ENCODE data around the gene RASL11B. TPM values are rescaled to one million over a fixed set of nuclear protein-coding genes. Genes with fewer than 3 reads are reported as not detected.

Gene RASL11B
- total RNA-seq, 2 donors from 2014 or later, result 1.3 to 1.8 TPM

DNA sequence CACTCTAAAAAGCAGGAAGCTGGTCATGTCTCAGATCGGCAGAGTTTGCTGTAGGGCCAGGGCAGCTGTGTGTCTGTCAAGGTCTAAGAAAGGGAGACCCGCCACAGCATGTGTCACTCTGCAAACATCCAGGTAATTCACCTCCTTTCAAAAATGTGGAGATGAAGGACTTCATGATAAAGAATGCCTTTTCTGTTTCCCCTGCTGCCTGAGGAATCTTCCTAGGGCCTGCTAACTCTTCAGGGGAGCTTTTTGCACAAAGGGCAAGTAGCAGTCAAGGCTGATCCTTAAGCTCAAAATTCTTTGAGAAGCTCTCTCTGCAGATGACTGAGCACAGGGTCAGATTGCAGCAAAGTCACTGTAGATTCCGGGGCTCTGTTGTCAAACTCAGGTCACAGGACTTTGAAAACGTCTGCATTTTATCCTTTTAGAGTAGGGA, 21.1 kb downstream of the RASL11B start:
- no peak for TF ChIP-seq POLR2A (IDR thresholded peaks at IDR 0.05)
- TF ChIP-seq, protein P1, sequence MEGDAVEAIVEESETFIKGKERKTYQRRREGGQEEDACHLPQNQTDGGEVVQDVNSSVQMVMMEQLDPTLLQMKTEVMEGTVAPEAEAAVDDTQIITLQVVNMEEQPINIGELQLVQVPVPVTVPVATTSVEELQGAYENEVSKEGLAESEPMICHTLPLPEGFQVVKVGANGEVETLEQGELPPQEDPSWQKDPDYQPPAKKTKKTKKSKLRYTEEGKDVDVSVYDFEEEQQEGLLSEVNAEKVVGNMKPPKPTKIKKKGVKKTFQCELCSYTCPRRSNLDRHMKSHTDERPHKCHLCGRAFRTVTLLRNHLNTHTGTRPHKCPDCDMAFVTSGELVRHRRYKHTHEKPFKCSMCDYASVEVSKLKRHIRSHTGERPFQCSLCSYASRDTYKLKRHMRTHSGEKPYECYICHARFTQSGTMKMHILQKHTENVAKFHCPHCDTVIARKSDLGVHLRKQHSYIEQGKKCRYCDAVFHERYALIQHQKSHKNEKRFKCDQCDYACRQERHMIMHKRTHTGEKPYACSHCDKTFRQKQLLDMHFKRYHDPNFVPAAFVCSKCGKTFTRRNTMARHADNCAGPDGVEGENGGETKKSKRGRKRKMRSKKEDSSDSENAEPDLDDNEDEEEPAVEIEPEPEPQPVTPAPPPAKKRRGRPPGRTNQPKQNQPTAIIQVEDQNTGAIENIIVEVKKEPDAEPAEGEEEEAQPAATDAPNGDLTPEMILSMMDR (IDR thresholded peaks at IDR 0.05), result no peak
- 73 to 80% methylated on average over 4 of the region's 4 CpGs for WGBS, 2 donors
- intact Hi-C loops (cut with DNase I), result no loop called here
- no peaks in the 10 kb centered on the region for H3K9me3 ChIP-seq
- no peaks in the 10 kb centered on the region for H3K36me3 ChIP-seq (replicated peaks in 1 of 2; ENCODE audit: insufficient read depth in 1 of 2, low read depth in 2 of 2)
- DNase-seq (no peak), ATAC-seq (no peak)
- no peak overlapping the region for H3K27ac ChIP-seq
- H3K4me3 ChIP-seq, result no peak overlapping the region
- no peaks in the 10 kb centered on the region for H3K27me3 ChIP-seq
- H3K4me1 ChIP-seq, result no peaks in the 10 kb centered on the region

DNA sequence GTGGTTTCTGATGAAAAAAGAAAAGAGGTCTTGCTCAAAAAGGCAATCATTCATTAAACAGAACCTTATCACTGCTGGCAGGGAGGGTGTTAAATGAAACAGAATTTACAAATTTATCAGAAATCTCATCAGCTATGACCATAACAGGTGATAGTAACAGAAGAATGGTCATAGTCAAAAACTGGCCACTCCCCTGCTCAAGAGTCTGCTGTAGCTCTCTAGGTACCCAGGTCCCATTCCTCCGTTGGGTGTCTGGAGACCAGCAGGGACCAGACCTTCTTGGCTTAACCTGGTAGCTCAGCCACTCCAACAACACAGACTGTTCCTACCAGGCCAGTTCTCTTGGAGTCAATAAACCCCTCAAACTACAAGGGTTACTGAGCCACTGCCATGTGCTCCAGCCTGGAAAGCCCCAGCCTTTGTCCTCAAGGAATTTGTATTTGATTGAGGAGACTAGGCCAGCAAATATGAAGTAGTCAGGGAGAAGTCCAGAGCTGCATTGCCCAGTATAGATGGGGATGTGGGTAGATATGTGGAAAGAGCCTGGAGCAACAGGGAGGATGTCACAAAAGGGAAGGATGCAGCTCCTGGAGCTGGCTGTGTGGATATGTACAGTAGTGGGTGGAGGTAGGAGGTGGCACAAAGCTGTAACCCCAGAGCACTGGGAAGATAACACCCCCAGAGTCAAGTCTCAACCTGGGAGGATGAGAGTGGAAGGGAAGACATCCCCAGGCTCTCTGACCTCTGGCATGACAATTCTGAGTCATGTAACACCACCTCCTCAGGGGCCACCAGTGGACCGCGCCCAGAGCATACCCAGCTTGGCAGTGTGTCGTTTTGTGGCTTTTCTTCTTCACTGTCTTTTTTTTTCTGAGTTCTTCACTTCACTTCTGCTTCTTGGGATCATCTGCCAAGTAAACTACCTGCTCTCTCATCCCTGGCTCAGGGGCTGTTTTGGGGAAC, 21.9 kb downstream of the RASL11B start:
- Histone ChIP-seq H3K27me3 (no peaks in the 10 kb centered on the region), H3K36me3 (replicated peaks in 1 of 2; ENCODE audit: insufficient read depth in 1 of 2, low read depth in 2 of 2) (no peaks in the 10 kb centered on the region), H3K27ac (no peak overlapping the region), H3K9me3 (no peaks in the 10 kb centered on the region), H3K4me3 (no peak overlapping the region), H3K4me1 (no peaks in the 10 kb centered on the region)
- ATAC-seq (no peak), DNase-seq (no peak)
- TF ChIP-seq, protein P1 (IDR thresholded peaks at IDR 0.05), result no peak
- no peak for TF ChIP-seq POLR2A (IDR thresholded peaks at IDR 0.05)
- intact Hi-C loops (cut with DNase I), result no loop called here
- 89 to 96% methylated on average over 4 of the region's 4 CpGs for WGBS, 2 donors

DNA sequence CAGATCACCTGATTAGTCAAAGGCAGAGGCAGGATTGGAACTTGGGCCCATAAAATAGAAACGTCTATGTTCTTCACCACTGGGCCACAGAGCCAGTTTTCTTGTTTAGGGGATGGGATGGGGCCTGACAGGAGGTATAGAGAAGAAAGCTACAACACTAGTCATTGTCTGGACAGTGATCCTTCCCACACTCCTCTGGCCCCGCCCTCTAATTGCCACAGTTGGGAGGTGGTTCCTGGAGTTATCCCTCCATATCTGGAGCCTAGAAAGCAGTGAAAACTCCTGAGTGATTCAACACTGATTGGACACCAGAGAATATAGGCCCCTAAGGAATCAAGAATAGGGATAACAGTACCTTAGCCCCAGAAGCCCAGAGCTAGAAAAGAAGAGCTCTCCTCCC, 22.9 kb downstream of the RASL11B start:
- 76 to 83% methylated on average over 2 of the region's 2 CpGs for WGBS, 2 donors
- Histone ChIP-seq H3K36me3 (replicated peaks in 1 of 2; ENCODE audit: insufficient read depth in 1 of 2, low read depth in 2 of 2) (no peaks in the 10 kb centered on the region), H3K4me3 (no peak overlapping the region), H3K27me3 (no peaks in the 10 kb centered on the region), H3K27ac (no peak overlapping the region), H3K9me3 (no peaks in the 10 kb centered on the region), H3K4me1 (no peaks in the 10 kb centered on the region)
- ATAC-seq (no peak), DNase-seq (no peak)
- TF ChIP-seq, protein P1 (IDR thresholded peaks at IDR 0.05), result no peak
- no peak for TF ChIP-seq POLR2A (IDR thresholded peaks at IDR 0.05)
- intact Hi-C loops (cut with DNase I), result no loop called here

DNA sequence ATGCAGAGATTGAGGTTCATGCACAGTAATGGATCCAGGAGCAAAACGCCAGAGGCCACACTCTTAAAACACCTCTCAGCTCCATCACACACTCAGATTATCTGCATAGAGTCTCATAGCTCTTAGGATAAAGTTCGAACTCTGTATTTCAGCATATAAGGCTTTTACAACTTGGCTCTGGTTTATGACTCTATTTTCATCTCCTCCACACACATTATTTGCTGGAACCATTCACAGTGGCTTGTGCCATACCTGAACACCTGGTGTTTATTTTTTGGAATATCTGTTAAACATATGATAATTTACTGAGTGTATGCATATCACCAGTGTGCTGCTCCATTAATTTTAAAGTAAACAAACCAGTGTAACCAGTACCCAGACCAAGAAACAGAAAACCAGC, 27.2 kb downstream of the RASL11B start:
- 93 to 94% methylated on average over 2 of the region's 2 CpGs for WGBS, 2 donors
- no peak for ATAC-seq

More for the DNA sequence above, 27.2 kb downstream of the RASL11B start:
- no peak for DNase-seq
- Histone ChIP-seq H3K4me1 (no peaks in the 10 kb centered on the region), H3K27me3 (no peaks in the 10 kb centered on the region), H3K36me3 (replicated peaks in 1 of 2; ENCODE audit: insufficient read depth in 1 of 2, low read depth in 2 of 2) (no peaks in the 10 kb centered on the region), H3K27ac (no peak overlapping the region), H3K9me3 (no peaks in the 10 kb centered on the region), H3K4me3 (no peak overlapping the region)
- TF ChIP-seq, protein P1 (IDR thresholded peaks at IDR 0.05), result no peak
- TF ChIP-seq POLR2A (IDR thresholded peaks at IDR 0.05), result no peak
- intact Hi-C loops (cut with DNase I), result no loop called here
